ENCODE data around the gene AP1G2. TPM values are rescaled to one million over a fixed set of nuclear protein-coding genes. Genes with fewer than 3 reads are reported as not detected.
A peak's percentile ranks its signal among the peaks of the same experiment; 100 is the strongest.
"Not testable (repeated sequence)": the region's sequence is repeated elsewhere in the genome, so short reads cannot be mapped to it uniquely, and the experiment has no call there.

The AP1G2 gene
- polyA plus RNA-seq (ENCODE audit: insufficient read length in 12 of 12) = 10 to 100 TPM in 11 of 12 donors, not detected in 1; 12.2 to 77.8 (median 15.3) TPM
- long read RNA-seq, donor 1, partial matches to known transcripts = 0 of 8 reads
- long read RNA-seq, donor 1, other reads (novel, unspliced or antisense) = 0 of 8 reads
- long read RNA-seq, donor 2, partial matches to known transcripts = 0 of 1 reads
- long read RNA-seq, donor 2, other reads (novel, unspliced or antisense) = 0 of 1 reads
- long read RNA-seq, donor 3, partial matches to known transcripts = 0 of 2 reads
- long read RNA-seq, donor 3, other reads (novel, unspliced or antisense) = 0 of 2 reads
- long read RNA-seq, donor 4 = 0 reads
- long read RNA-seq, donor 5, partial matches to known transcripts = 0 of 3 reads
- long read RNA-seq, donor 5, other reads (novel, unspliced or antisense) = 0 of 3 reads
- long read RNA-seq, donor 6, partial matches to known transcripts = 0 of 1 reads
- long read RNA-seq, donor 6, other reads (novel, unspliced or antisense) = 0 of 1 reads
- long read RNA-seq, donor 7, partial matches to known transcripts = 0 of 3 reads
- long read RNA-seq, donor 7, other reads (novel, unspliced or antisense) = 0 of 3 reads
- long read RNA-seq, donor 8 = 0 reads
- long read RNA-seq, donor 9, partial matches to known transcripts = 0 of 1 reads
- long read RNA-seq, donor 9, other reads (novel, unspliced or antisense) = 0 of 1 reads
- long read RNA-seq, donor 10, partial matches to known transcripts = 0 of 1 reads
- long read RNA-seq, donor 10, other reads (novel, unspliced or antisense) = 0 of 1 reads
- long read RNA-seq, donor 11, partial matches to known transcripts = 0 of 2 reads
- long read RNA-seq, donor 11, other reads (novel, unspliced or antisense) = 0 of 2 reads

DNA sequence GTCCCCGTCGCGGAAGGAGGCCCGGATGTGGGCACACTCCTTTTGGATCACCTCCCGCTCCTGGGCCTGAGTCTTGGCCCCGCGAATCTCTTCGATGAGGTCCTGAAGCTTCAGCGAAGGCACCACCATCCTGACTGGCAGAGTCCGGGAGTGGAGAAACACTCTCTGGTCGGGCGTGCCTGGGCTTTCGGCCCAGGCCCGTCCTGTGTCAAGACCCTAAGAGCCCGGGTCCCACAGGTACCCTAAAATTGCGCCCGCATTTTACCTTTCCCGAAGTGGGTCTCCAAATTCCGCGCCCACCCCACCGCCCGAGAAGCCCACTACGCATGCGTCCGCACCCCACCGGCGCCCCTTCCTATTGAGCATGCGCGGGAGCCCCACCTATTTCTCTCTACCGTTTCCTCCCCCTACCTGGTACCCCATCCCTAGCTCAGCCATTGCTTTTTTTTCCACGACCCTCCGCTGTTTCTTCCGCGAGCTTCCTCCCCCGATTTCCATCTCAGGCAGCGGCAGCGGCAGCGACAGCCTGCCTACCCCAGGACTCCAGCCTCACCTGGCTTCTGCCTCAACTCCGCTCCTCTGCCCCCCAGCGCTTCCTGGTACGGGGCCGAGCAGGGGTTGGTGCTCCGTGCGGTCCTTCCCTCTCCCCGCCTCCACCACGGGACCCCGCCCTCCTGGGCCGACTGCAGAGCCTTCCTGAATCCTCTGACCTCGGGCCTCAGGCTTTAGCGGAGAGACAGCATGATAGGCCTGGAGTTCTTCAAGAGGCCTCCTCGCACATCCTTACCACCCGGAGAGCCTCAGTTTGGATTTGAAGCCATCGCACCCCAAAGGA lies at the start of gene AP1G2:
Gene AP1G2 (minus strand): TSS at position 606 of the 835 bp plus-strand sequence. CDS start 477 bp downstream, at position 129.
- peak; percentile 69 for DNase-seq

- no peak for DNase-seq
Observed at GRCh38 chr14:23615856-23616255, 48.3 kb upstream of the AP1G2 start.

DNA sequence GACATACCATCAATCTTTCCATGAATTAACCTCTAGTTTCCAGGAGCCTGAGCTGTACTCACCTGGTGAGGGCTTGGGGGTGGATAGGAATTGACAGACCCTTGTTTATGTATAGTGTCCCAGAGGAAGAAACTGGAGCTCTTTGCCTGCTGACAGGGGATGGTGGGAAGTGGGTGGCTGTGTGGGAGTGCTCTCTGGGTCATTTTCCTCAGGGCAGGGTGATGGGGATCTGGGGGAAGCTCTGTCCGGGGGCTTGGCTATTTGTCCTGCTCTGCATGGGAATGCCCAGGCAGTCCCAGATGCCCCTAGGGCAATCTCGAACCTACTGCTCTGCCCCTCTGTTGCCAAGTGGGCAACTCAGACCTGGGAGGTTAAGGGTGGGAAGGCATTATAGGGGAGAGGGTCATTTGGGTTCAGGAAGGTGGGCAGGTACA lies 46.8 kb upstream of the AP1G2 start:
- no peak for DNase-seq

- DNase-seq = no peak
Observed at GRCh38 chr14:23613242-23614070, 45.9 kb upstream of the AP1G2 start.

DNA sequence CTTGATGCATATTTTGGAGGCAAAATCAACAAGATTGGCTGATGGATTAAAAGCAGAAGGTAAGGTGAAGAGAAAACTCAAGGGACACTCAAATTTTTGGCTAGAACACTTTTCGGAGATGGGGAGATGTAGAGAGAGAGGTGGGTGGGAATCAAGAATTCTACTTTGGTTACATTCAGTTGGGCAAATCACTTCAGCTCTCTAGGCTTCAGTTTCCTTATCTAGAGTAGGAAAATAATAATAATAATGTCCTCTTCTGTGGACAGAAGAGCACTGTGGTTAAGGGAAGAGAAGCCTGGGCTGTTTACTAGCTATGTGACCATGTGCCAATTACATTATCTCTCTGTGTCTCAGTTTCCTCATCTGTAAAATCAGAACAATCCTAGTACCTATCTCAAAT lies 45.2 kb upstream of the AP1G2 start:
- DNase-seq = no peak

DNA sequence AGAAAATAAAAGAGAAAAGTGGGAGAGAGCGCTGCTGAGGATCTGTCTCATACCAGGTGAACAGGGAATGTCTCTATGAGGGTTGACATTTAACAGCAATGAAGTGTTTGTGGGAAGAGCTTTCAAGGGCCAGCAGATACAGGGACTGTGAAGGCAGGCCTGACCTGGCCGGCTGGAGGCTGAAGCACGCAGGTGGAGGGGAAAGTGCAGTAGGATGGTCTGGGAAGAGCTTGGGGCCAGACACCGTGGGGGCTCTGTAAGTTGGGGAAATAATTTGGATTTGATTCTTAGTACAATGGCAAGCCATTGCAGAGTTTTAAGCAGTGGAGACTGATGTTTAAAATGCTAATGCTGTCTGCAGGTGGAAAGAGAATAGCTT lies 44.8 kb upstream of the AP1G2 start:
- DNase-seq = no peak

DNA sequence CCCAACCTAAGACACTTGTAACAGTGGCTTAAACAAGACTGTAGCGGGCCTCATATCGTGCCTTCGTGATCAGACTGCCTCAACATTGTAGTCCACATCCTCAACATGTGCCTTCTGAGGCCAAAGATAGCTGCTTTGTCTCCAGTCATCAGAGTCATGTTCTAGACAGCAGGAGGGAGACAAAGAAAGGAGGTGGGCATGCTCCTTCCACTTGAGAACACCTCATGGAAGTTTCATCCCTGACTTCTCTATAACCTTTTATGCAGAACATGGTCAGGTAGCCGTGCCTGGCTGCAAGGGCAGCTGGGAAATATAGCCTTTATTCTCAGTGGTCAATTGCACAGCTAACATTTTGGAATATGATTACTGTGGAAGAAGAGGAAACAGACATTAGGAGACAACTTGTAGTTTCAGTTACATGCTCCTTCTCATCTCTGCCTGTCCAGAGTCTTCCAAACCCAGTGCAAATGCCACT lies 43.3 kb upstream of the AP1G2 start:
- no peak for DNase-seq

DNA sequence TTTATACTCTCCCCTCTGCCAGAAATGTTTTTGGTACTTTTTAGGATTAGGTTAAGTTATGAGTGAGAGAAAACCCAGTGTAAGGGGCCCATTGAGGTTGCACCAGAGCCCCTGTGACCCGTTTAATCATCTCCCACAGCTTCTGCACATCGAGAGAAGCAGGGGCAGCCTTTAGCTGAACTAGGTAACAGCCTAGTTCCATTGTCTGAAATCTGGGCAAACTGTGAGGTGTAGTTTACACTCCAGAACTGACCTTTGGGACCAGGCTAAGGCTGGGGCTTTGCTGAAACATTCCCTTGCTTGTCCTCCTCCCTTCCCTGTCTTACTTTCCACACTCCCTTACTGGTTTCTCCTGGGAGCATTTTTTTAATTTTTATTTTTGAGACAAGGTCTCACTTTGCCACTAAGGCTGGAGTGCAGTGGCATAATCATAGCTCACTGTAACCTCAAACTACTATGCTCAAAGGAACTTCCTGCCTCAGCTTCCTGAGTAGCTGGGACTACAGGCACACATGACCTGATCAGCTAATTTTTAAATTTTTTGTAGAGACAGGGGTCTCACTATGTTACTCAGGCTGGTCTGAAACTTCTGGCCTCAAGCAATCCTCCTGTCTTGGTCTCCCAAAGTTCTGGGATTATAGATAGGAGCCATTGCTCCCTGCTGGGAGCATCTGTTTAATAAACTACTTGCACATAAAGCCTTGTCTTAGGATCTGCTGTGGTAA lies 42.7 kb upstream of the AP1G2 start:
- no peak for DNase-seq

DNA sequence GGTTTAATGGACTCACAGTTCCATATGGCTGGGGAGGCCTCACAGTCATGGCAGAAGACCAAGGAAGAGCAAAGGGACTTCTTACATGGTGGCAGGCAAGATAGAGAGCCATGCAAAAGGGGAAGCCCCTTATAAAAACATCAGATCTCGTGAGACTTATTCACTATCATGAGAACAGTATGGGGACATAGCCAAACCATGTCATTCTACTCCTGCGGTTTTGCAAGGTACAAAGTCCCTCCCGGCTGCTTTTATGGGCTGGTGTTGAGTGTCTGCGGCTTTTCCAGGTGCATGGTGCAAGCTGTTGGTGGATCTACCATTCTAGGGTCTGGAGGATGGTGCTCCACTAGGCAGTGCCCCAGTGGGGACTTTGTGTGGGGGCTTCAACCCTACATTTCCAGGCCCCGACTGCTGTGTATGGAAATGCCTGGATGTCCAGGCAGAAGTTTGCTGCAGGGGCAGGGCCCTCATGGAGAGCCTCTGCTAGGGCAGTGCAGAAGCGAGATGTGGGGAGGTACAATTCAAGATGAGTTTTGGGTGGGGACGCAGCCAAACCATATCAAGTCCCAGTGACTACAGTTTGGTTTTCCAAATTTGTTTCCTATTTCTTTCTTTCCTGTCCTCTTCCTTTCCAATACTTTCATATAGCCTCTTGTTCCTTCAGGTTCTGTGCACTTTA lies 42.0 kb upstream of the AP1G2 start:
- not testable (repeated sequence) for DNase-seq

GRCh38 chr14:23609001-23609400 lies 41.4 kb upstream of the AP1G2 start:
- DNase-seq = no peak

GRCh38 chr14:23608454-23608853 lies 40.9 kb upstream of the AP1G2 start:
- DNase-seq = no peak

DNA sequence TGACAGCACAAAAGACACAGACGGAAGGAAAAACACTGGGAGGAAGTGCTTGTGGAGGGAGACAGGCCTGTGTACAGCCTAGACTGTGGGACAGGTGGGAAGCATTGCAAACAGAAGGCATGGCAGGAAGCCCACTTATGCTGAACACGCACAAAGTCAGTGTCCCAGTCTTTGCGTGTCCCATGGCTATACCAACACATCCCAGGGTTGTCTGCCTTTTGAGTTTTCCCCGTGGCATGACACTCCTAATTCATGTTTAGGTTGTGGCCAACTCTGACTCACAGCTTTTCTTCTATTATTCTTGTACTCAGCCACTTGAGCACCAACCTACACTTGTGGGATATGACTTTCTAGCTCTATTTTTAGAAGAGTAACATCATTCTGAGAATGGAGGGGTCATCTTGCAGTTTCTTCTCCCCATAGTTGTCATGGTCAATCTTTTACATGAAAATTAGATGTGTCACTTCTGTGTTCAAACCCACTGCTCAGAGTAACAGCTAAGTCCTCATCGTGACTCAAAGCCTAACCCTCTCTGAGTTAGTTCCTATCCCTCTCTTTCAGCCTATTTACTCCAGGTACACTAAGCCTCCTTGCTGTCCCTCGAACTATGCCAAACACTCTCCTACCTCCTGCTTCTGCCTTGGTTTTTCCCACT lies 38.5 kb upstream of the AP1G2 start:
- no peak for DNase-seq

- no peak for DNase-seq
Observed at GRCh38 chr14:23604675-23605170, 37.1 kb upstream of the AP1G2 start.

- no peak for DNase-seq
Observed at GRCh38 chr14:23604148-23604547, 36.6 kb upstream of the AP1G2 start.

GRCh38 chr14:23603103-23603502 lies 35.5 kb upstream of the AP1G2 start:
- no peak for DNase-seq

DNA sequence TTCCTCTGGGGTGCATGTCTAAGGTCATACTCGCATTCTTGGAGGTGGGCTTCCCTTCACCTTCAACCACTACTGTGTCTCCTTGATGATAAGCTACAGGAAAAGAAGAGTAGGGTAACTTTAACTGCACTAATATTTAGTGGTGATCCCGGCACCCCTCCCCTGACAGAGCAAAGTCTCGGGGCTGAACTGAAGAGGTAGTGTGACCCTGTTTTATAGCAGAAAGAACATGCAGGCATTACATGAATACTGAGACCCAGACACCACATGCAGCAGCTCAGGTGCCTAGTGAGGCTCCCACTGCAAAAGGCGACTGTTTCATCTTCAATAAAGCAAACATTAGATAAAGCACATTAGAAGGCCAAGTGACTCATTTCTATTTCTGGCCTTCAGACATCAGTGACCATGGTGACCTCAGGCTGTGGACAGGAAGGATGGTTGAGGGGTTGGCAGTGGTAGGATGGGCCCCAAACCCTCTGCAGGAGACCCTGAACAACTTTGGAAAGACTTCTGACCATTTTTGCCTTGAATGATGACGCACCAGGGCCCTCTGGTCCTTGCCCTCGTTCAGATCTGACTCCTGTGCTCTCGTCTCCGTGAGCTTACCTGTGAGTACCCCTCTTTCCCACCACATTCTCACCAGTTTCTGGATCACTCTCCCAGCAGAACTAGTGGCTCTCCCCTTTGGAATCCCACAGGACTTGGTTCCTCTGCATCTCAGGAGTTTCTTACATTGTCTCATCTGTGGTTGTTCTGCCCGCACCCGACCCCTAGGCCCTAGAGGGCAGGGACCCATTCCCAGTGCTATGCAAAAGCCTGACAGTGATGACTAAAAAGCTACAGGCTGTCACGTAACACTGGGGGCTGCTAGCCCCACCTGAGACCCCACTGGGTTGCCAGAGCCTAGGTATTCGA lies 34.8 kb upstream of the AP1G2 start:
- DNase-seq = no peak

GRCh38 chr14:23601845-23602180 lies 34.2 kb upstream of the AP1G2 start:
- no peak for DNase-seq

DNA sequence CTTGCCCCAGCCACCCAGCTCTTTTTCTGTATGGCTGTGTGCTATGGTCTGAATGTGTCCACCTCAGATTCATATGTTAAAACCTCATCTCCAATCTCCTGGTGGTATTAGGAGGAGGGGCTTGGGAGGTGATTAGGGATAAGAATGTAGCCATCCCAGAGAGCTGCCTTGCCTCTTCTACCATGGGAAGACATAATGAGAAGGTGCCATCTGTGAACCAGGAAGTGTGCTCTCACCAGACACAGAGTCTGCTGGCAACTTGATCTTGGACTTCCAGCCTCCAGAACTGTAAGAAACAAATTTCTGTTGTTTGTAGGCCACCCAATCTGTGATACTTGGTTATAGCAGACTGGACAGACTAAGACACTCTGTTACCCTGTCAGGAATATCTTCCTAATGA lies 33.8 kb upstream of the AP1G2 start:
- no peak for DNase-seq
